AG04450 (cell line): ENCODE results near the gene C3orf80. TPM values are rescaled to one million over a fixed set of nuclear protein-coding genes. Genes with fewer than 3 reads are reported as not detected.
"Not testable (repeated sequence)": the region's sequence is repeated elsewhere in the genome, so short reads cannot be mapped to it uniquely, and the experiment has no call there.

Experiments used
- CTCF ChIA-PET: fragments of 300-600, 350-600 bp; formaldehyde crosslinking; extraction: SDS; loops from one replicate; lab custom pipeline; 2022; ENCODE audit warnings: antibody characterized with exemption, inconsistent platforms; lab: Charles Lee
- POLR2A ChIA-PET: fragments of 350-600 bp; formaldehyde crosslinking; extraction: SDS; loops from one replicate; lab custom pipeline; 2021; ENCODE audit warnings: antibody characterized with exemption, inconsistent platforms; lab: Yijun Ruan, JAX
- DNase-seq: peaks from one replicate; pipeline ENCODE4 v3.0.0-alpha.2; 2011; ENCODE audit warnings: low read depth, low spot score
- H3K27ac ChIP-seq: one replicate; pipeline ENCODE4 v1.5.1; 2012; ENCODE audit warnings: low read depth, low read length, control low read depth
- H3K27me3 ChIP-seq: one replicate; pipeline ENCODE4 v1.6.0; 2012; ENCODE audit warnings: low read length; ENCODE audit not compliant: control insufficient read depth, insufficient read depth
- H3K4me3 ChIP-seq: 2 replicates; pipeline ENCODE4 v1.5.1; 2011; ENCODE audit warnings: mild to moderate bottlenecking, low read depth, low read length, control low read depth
- H3K9me3 ChIP-seq: 2 replicates; pipeline ENCODE4 v1.5.1; 2012; ENCODE audit warnings: low read length; ENCODE audit not compliant: control insufficient read depth, insufficient read depth
- CTCF ChIP-seq: IDR thresholded peaks from 2 replicates; pipeline ENCODE4 v1.5.1; 2011; ENCODE audit warnings: low read depth, low read length, control low read depth, inconsistent platforms
- polyA plus RNA-seq: library from polyadenylated mRNA; depleted of rRNA; stranded (reverse); fragments of >200 nt; gene quantifications from 2 replicates; pipeline ENCODE4 v1.2.3, GENCODE V29; 2011

The C3orf80 gene
- polyA plus RNA-seq, 1 experiment: not detected

- CTCF ChIA-PET: interaction anchor here (1.0 kb wide), 1 partner anchor 200 kb away, joined by 4 read pairs; no protein-coding TSS in a partner anchor
- H3K9me3 ChIP-seq: no peaks in the 10 kb centered on the region
- H3K27me3 ChIP-seq: peaks cover under 1% of the 10 kb centered on the region
- POLR2A ChIA-PET: no interaction called here
- DNase-seq: no peak
- no peak overlapping the region for H3K27ac ChIP-seq
- no peak overlapping the region for H3K4me3 ChIP-seq
- no peak for TF ChIP-seq CTCF
These were observed 6.8 kb downstream of the C3orf80 start for GRCh38 chr3:160232014-160232413.

- H3K4me3 ChIP-seq, H3K27me3 ChIP-seq, DNase-seq, POLR2A ChIA-PET, H3K9me3 ChIP-seq, H3K27ac ChIP-seq, CTCF ChIA-PET: not testable (repeated sequence)
These were observed 15.5 kb downstream of the C3orf80 start for GRCh38 chr3:160240719-160241118.

GRCh38 chr3:160245261-160245800, 20.1 kb downstream of the C3orf80 start:
- peaks cover 3% of the 10 kb centered on the region for H3K27me3 ChIP-seq
- H3K9me3 ChIP-seq: peaks cover 3% of the 10 kb centered on the region; the same call in 1 of the 2 replicates
- CTCF ChIA-PET: no interaction called here

GRCh38 chr3:160247766-160248165, 22.5 kb downstream of the C3orf80 start:
- no peak overlapping the region for H3K4me3 ChIP-seq
- CTCF ChIA-PET: interaction anchor here (0.7 to 0.9 kb wide), 2 partner anchors 84 to 258 kb away, joined by 3 to 4 read pairs; no protein-coding TSS in a partner anchor
- H3K27me3 ChIP-seq: no peaks in the 10 kb centered on the region
- DNase-seq: no peak
- H3K27ac ChIP-seq: no peak overlapping the region
- no peak for TF ChIP-seq CTCF
- H3K9me3 ChIP-seq: peaks cover 3% of the 10 kb centered on the region; the same call in 1 of the 2 replicates
- POLR2A ChIA-PET: no interaction called here

More at GRCh38 chr3:160245261-160245800, 20.1 kb downstream of the C3orf80 start:
- no peak overlapping the region for H3K4me3 ChIP-seq
- H3K27ac ChIP-seq: no peak overlapping the region
- no peak for DNase-seq
- POLR2A ChIA-PET: no interaction called here
- no peak for TF ChIP-seq CTCF

GRCh38 chr3:160253298-160253697, 28.1 kb downstream of the C3orf80 start:
- H3K4me3 ChIP-seq: no peak overlapping the region
- POLR2A ChIA-PET: no interaction called here

More at GRCh38 chr3:160253298-160253697, 28.1 kb downstream of the C3orf80 start:
- no peak for TF ChIP-seq CTCF
- DNase-seq: no peak
- Histone ChIP-seq H3K27me3 (no peaks in the 10 kb centered on the region), H3K27ac (no peak overlapping the region), H3K9me3 (no peaks in the 10 kb centered on the region)
- CTCF ChIA-PET: no interaction called here
